BJ (cell line): ENCODE results near the gene TBXAS1. TPM values are rescaled to one million over a fixed set of nuclear protein-coding genes. Genes with fewer than 3 reads are reported as not detected.

Source experiments
- CTCF ChIA-PET: fragments of 350-600 bp; formaldehyde crosslinking; extraction: SDS; loops from one replicate; lab custom pipeline; 2021; ENCODE audit warnings: antibody characterized with exemption, inconsistent platforms; lab: Yijun Ruan, JAX
- POLR2A ChIA-PET: fragments of 300-600 bp; sonication (Branson Sonifier 250); formaldehyde crosslinking; extraction: SDS; loops from one replicate; lab custom pipeline; 2021; ENCODE audit warnings: antibody characterized with exemption; lab: Charles Lee
- DNase-seq: peaks from one replicate; pipeline ENCODE4 v3.0.0-alpha.2; 2011; ENCODE audit warnings: low read depth
- H3K27me3 ChIP-seq: 2 replicates; pipeline ENCODE4 v1.6.0; 2011; ENCODE audit warnings: low read length; ENCODE audit not compliant: control insufficient read depth, insufficient read depth
- H3K36me3 ChIP-seq: 2 replicates; pipeline ENCODE4 v1.5.1; 2011; ENCODE audit warnings: low read length; ENCODE audit not compliant: control insufficient read depth, insufficient read depth
- H3K4me3 ChIP-seq: 2 replicates; pipeline ENCODE4 v1.5.1; 2011; ENCODE audit warnings: low read depth, mild to moderate bottlenecking, control low read depth, low read length
- CTCF ChIP-seq: IDR thresholded peaks from 2 replicates; pipeline ENCODE4 v1.5.1; 2011; ENCODE audit warnings: low read depth, mild to moderate bottlenecking, control low read depth, inconsistent platforms, low read length, moderate library complexity; ENCODE audit not compliant: insufficient read depth
- polyA plus RNA-seq: library from polyadenylated mRNA; depleted of rRNA; stranded (reverse); fragments of >200 nt; gene quantifications from 2 replicates; pipeline ENCODE4 v1.2.3, GENCODE V29; 2011

The TBXAS1 gene
- polyA plus RNA-seq, 1 experiment = 0.16 TPM

- peaks cover 3% of the 10 kb centered on the region for H3K27me3 ChIP-seq
- no peak for DNase-seq
- ChIA-PET POLR2A (no interaction called here), CTCF (no interaction called here)
- H3K36me3 ChIP-seq = no peaks in the 10 kb centered on the region
- H3K4me3 ChIP-seq = no peak overlapping the region
- TF ChIP-seq CTCF = no peak
These were observed 31.2 kb downstream of the TBXAS1 start for GRCh38 chr7:139860090-139860775.

GRCh38 chr7:139861803-139862202 is 32.7 kb downstream of the TBXAS1 start:
- Histone ChIP-seq H3K36me3 (no peaks in the 10 kb centered on the region), H3K27me3 (peaks cover 3% of the 10 kb centered on the region), H3K4me3 (no peak overlapping the region)
- CTCF ChIA-PET = no interaction called here
- POLR2A ChIA-PET = no interaction called here
- DNase-seq = no peak
- no peak for TF ChIP-seq CTCF

- POLR2A ChIA-PET = no interaction called here
- CTCF ChIA-PET = interaction anchor here (1.0 kb wide), 1 partner anchor 50 kb away, joined by 3 read pairs; no protein-coding TSS in a partner anchor
- Histone ChIP-seq H3K4me3 (no peak overlapping the region), H3K27me3 (peaks cover 3% of the 10 kb centered on the region), H3K36me3 (no peaks in the 10 kb centered on the region)
- TF ChIP-seq CTCF = no peak
- no peak for DNase-seq
These were observed 37.2 kb downstream of the TBXAS1 start for GRCh38 chr7:139866047-139866837.

- Histone ChIP-seq H3K36me3 (no peaks in the 10 kb centered on the region), H3K4me3 (no peak overlapping the region), H3K27me3 (peaks cover 3% of the 10 kb centered on the region)
- TF ChIP-seq CTCF = no peak
- ChIA-PET POLR2A (no interaction called here), CTCF (no interaction called here)
- DNase-seq = no peak
These were observed 38.8 kb downstream of the TBXAS1 start for GRCh38 chr7:139867847-139868246.

GRCh38 chr7:139869886-139870285 is 40.8 kb downstream of the TBXAS1 start:
- ChIA-PET CTCF (no interaction called here), POLR2A (no interaction called here)
- TF ChIP-seq CTCF = no peak
- Histone ChIP-seq H3K4me3 (no peak overlapping the region), H3K36me3 (no peaks in the 10 kb centered on the region), H3K27me3 (peaks cover 3% of the 10 kb centered on the region)
- no peak for DNase-seq
